Fibroblast of lung (primary cell): ENCODE data around the gene ELOA.

ENCODE experiments used
- EZH2 ChIP-seq: IDR thresholded peaks from 2 replicates; pipeline ENCODE4 v1.5.1; 2012; ENCODE audit warnings: low read length, control low read depth, mild to moderate bottlenecking; ENCODE audit errors: missing control alignments
- TF ChIP-seq, protein P1 (sequence below), 2 donors: IDR thresholded peaks in 1 of 2; conservative IDR thresholded peaks in 1 of 2; 1 replicate in 1 of 2; 2 replicates in 1 of 2; pipeline ENCODE4 v1.5.1; 2011 to 2012; ENCODE audit warnings: low read length in 2 of 2, control low read depth in 1 of 2, inconsistent platforms in 1 of 2, low read depth in 1 of 2, mild to moderate bottlenecking in 1 of 2

- TF ChIP-seq, protein P1, sequence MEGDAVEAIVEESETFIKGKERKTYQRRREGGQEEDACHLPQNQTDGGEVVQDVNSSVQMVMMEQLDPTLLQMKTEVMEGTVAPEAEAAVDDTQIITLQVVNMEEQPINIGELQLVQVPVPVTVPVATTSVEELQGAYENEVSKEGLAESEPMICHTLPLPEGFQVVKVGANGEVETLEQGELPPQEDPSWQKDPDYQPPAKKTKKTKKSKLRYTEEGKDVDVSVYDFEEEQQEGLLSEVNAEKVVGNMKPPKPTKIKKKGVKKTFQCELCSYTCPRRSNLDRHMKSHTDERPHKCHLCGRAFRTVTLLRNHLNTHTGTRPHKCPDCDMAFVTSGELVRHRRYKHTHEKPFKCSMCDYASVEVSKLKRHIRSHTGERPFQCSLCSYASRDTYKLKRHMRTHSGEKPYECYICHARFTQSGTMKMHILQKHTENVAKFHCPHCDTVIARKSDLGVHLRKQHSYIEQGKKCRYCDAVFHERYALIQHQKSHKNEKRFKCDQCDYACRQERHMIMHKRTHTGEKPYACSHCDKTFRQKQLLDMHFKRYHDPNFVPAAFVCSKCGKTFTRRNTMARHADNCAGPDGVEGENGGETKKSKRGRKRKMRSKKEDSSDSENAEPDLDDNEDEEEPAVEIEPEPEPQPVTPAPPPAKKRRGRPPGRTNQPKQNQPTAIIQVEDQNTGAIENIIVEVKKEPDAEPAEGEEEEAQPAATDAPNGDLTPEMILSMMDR (conservative IDR thresholded peaks at IDR 0.05 in 1 of 2, IDR thresholded peaks at IDR 0.05 in 1 of 2; ENCODE audit: low read depth in 1 of 2, low read length in 2 of 2) = no peak
- no peak for TF ChIP-seq EZH2
These were observed 9.6 kb downstream of the ELOA start for GRCh38 chr1:23752909-23753308.
